A549 (cell line): ENCODE measurements around the gene CHRNB2. TPM values are rescaled to one million over a fixed set of nuclear protein-coding genes. Genes with fewer than 3 reads are reported as not detected.

Source experiments
- ATAC-seq, 2 experiments: fragments of 200-7000 bp in 1 of 2; fragments of >200 bp in 1 of 2; cut with Nextera tagmentation in 1 of 2; cut with Tn5 transposase in 1 of 2; 3 replicates each; pipeline versions ENCODE4 v1.8.0 to v1.9.1; 2018 to 2020; ENCODE audit warnings: mild to moderate bottlenecking in 1 of 2, moderate library complexity in 1 of 2
- CTCF ChIA-PET: fragments of 300-600 bp; sonication (Branson Sonifier 250); formaldehyde crosslinking; extraction: SDS; loops from one replicate; lab custom pipeline; 2021; ENCODE audit warnings: antibody characterized with exemption, inconsistent platforms; lab: Yijun Ruan, JAX
- POLR2A ChIA-PET: fragments of 350-600 bp; formaldehyde crosslinking; extraction: SDS; loops from one replicate; lab custom pipeline; 2021; ENCODE audit warnings: antibody characterized with exemption, inconsistent platforms; lab: Yijun Ruan, JAX
- DNase-seq, 2 experiments: peaks; one replicate each; pipeline versions ENCODE4 v3.0.0 to v3.0.0-alpha.2; 2011 to 2016; ENCODE audit warnings: low read depth in 1 of 2, low spot score in 1 of 2
- FAIRE-seq: peaks from 2 replicates; lab custom pipeline; 2011; peaks lifted over from hg19 to GRCh38; lab: Jason Lieb, UNC
- H3K27ac ChIP-seq, 2 experiments: fragments of >200 bp; sonication (Bioruptor Twin); formaldehyde crosslinking; 3 replicates each; pipeline ENCODE4 v1.5.1; 2016 to 2017
- H3K4me1 ChIP-seq: fragments of >200 bp; sonication (Bioruptor Twin); formaldehyde crosslinking; 3 replicates; pipeline ENCODE4 v1.6.1; 2016
- H3K4me2 ChIP-seq: fragments of >200 bp; sonication (Bioruptor Twin); formaldehyde crosslinking; 3 replicates; pipeline ENCODE4 v1.6.1; 2016
- H3K4me3 ChIP-seq: fragments of >200 bp; sonication (Bioruptor Twin); formaldehyde crosslinking; 3 replicates; pipeline ENCODE4 v1.5.1; 2016
- H3K9me3 ChIP-seq: fragments of >200 bp; sonication (Bioruptor Twin); formaldehyde crosslinking; 3 replicates; pipeline ENCODE4 v1.6.1; 2016
- CBX2 ChIP-seq: fragments of 200-600 bp; sonication (generic); IDR thresholded peaks from 2 replicates; pipeline ENCODE4 v1.6.1; 2016; ENCODE audit warnings: low read depth, mild to moderate bottlenecking, borderline replicate concordance
- CEBPB ChIP-seq, 2 experiments: fragments of >200 bp in 1 of 2; sonication (Bioruptor Twin) in 1 of 2; formaldehyde crosslinking in 1 of 2; IDR thresholded peaks; 2 replicates each; pipeline ENCODE4 v1.6.1; 2012 to 2016
- E2F6 ChIP-seq: IDR thresholded peaks from 2 replicates; pipeline ENCODE4 v1.6.1; 2012; ENCODE audit warnings: low read depth, borderline replicate concordance
- EP300 ChIP-seq, 2 experiments: fragments of >200 bp; sonication (Bioruptor Twin); formaldehyde crosslinking; IDR thresholded peaks; 2 replicates in 1 of 2; 3 replicates in 1 of 2; pipeline ENCODE4 v1.6.1; 2016 to 2017
- FOSL2 ChIP-seq, 2 experiments: fragments of 450-650 bp in 1 of 2; fragments of >200 bp in 1 of 2; sonication (Bioruptor Twin) in 1 of 2; formaldehyde crosslinking; IDR thresholded peaks; 2 replicates each; pipeline versions ENCODE4 v1.5.0 to v1.6.1; 2016 to 2020; ENCODE audit warnings: mild to moderate bottlenecking in 1 of 2, moderate library complexity in 1 of 2
- FOXS1 ChIP-seq: fragments of 250-450 bp; sonication (Bioruptor Pico); IDR thresholded peaks from 2 replicates; pipeline ENCODE4 v1.5.0; 2020; ENCODE audit warnings: mild to moderate bottlenecking, moderate library complexity
- GATA3 ChIP-seq: IDR thresholded peaks from 2 replicates; pipeline ENCODE4 v1.6.1; 2012; ENCODE audit warnings: borderline replicate concordance
- HDAC2 ChIP-seq: fragments of 200-600 bp; sonication (generic); IDR thresholded peaks from 2 replicates; pipeline ENCODE4 v1.6.1; 2016
- HEYL ChIP-seq: fragments of 250-450 bp; sonication (Bioruptor Pico); IDR thresholded peaks from 2 replicates; pipeline ENCODE4 v1.8.0; 2021; ENCODE audit warnings: mild to moderate bottlenecking, moderate library complexity
- HOXB13 ChIP-seq: fragments of 250-450 bp; sonication (Bioruptor Pico); IDR thresholded peaks from 2 replicates; pipeline ENCODE4 v1.5.0; 2020; ENCODE audit warnings: low read depth, mild to moderate bottlenecking, moderate library complexity
- MAX ChIP-seq: IDR thresholded peaks from 2 replicates; pipeline ENCODE4 v1.6.1; 2012
- MYC ChIP-seq: IDR thresholded peaks from 2 replicates; pipeline ENCODE4 v1.6.1; 2012; ENCODE audit warnings: mild to moderate bottlenecking, inconsistent platforms, low read length, improper control_type of control experiment, borderline replicate concordance
- NFE2L2 ChIP-seq: fragments of 150-350 bp; conservative IDR thresholded peaks from 2 replicates; pipeline ENCODE4 v1.6.1; 2014; ENCODE audit warnings: low read length
- NR3C1 ChIP-seq: fragments of >200 bp; sonication (Bioruptor Twin); formaldehyde crosslinking; IDR thresholded peaks from 3 replicates; pipeline ENCODE4 v1.6.1; 2017
- PBX3 ChIP-seq: IDR thresholded peaks from 2 replicates; pipeline ENCODE4 v1.6.1; 2012
- PHF8 ChIP-seq: fragments of 200-600 bp; sonication (generic); IDR thresholded peaks from 2 replicates; pipeline ENCODE4 v1.6.1; 2016; ENCODE audit warnings: low read depth, mild to moderate bottlenecking, antibody characterized with exemption, moderate library complexity, borderline replicate concordance
- POLR2A ChIP-seq: IDR thresholded peaks from 2 replicates; pipeline ENCODE4 v1.6.1; 2012; ENCODE audit warnings: mild to moderate bottlenecking, low read length
- RCOR1 ChIP-seq: fragments of 150-350 bp; IDR thresholded peaks from 2 replicates; pipeline ENCODE4 v1.6.1; 2014; ENCODE audit warnings: antibody characterized with exemption, low read length, low read depth
- TFCP2L1 ChIP-seq: fragments of 250-450 bp; sonication (Bioruptor Pico); IDR thresholded peaks from 2 replicates; pipeline ENCODE4 v1.5.0; 2021; ENCODE audit warnings: mild to moderate bottlenecking
- USF2 ChIP-seq: fragments of 450-650 bp; IDR thresholded peaks from 2 replicates; pipeline ENCODE4 v1.6.1; 2014; ENCODE audit warnings: antibody characterized with exemption
- ZFP36 ChIP-seq: fragments of 450-650 bp; IDR thresholded peaks from 2 replicates; pipeline ENCODE4 v1.6.1; 2014; ENCODE audit warnings: borderline replicate concordance; ENCODE audit not compliant: partially characterized antibody
- ZNF302 ChIP-seq: fragments of 250-450 bp; sonication (Bioruptor Pico); IDR thresholded peaks from 2 replicates; pipeline ENCODE4 v1.9.0; 2021; ENCODE audit warnings: inconsistent platforms, mild to moderate bottlenecking, moderate library complexity
- ZSCAN20 ChIP-seq: fragments of 250-450 bp; sonication (Bioruptor Pico); IDR thresholded peaks from 2 replicates; pipeline ENCODE4 v1.8.0; 2022; ENCODE audit warnings: mild to moderate bottlenecking, moderate library complexity
- WGBS: methylation state at CpG from one replicate; pipeline ENCODE4 v1.1.6; 2017; ENCODE audit errors: missing lambda C conversion rate; 5-methylcytosine and 5-hydroxymethylcytosine counted together
- polyA plus RNA-seq, 4 experiments: library from polyadenylated mRNA; depleted of rRNA in 3 of 4; stranded (reverse); fragments of >200 nt; fragmentation: RNase III in 1 of 4; extraction: RNeasy Plus Mini Kit Qiagen cat#74134 plus additional on column Dnase treatment in 1 of 4; gene quantifications; 2 replicates in 3 of 4; 3 replicates in 1 of 4; pipeline ENCODE4 v1.2.3, GENCODE V29; 2011 to 2017

CHRNB2 gene
- polyA plus RNA-seq, 2 of the 4 experiments (the other 2 are of a cell fraction) = 0.21 TPM

- Histone ChIP-seq H3K4me1 (no peaks in the 10 kb centered on the region), H3K9me3 (no peaks in the 10 kb centered on the region), H3K27ac (no peak overlapping the region), H3K4me3 (no peak overlapping the region), H3K4me2 (no peak overlapping the region)
- CTCF ChIA-PET = interaction anchor here (0.8 to 1.5 kb wide), 2 partner anchors 9 to 263 kb away, joined by 3 to 6 read pairs; no protein-coding TSS in a partner anchor
- ATAC-seq (no peak), DNase-seq (no peak), FAIRE-seq (no peak)
- TF ChIP-seq TFCP2L1 (CRISPR knock-in tag) (no peak), CBX2 (no peak), E2F6 (no peak), EP300 (IDR thresholded peaks at IDR 0.05) (no peak), FOXS1 (no peak), RCOR1 (no peak), HOXB13 (CRISPR knock-in tag) (no peak), HDAC2 (no peak), CEBPB (IDR thresholded peaks at IDR 0.05) (no peak), FOSL2 (IDR thresholded peaks at IDR 0.05) (no peak), FOSL2 (CRISPR knock-in tag; IDR thresholded peaks at IDR 0.05) (no peak), HEYL (CRISPR knock-in tag) (no peak), ZSCAN20 (CRISPR knock-in tag) (no peak), POLR2A (no peak), ZFP36 (no peak), NR3C1 (no peak)
- POLR2A ChIA-PET = no interaction called here
- WGBS = 95% methylated on average over 4 of the region's 4 CpGs
Measured at GRCh38 chr1:154615411-154615810, 47.8 kb downstream of the CHRNB2 start.

GRCh38 chr1:154616659-154617345 is 49.2 kb downstream of the CHRNB2 start:
- no peak for FAIRE-seq
- H3K4me1 ChIP-seq = no peaks in the 10 kb centered on the region
- ATAC-seq = no peak
- no peak overlapping the region for H3K27ac ChIP-seq
- POLR2A ChIA-PET = no interaction called here
- 89% methylated on average over 5 of the region's 5 CpGs for WGBS
- H3K4me2 ChIP-seq = no peak overlapping the region
- DNase-seq = no peak
- H3K9me3 ChIP-seq = no peaks in the 10 kb centered on the region
- TF ChIP-seq USF2 (no peak), PBX3 (no peak), HOXB13 (CRISPR knock-in tag) (no peak), GATA3 (no peak), MAX (no peak), E2F6 (no peak), PHF8 (no peak), EP300 (IDR thresholded peaks at IDR 0.05) (no peak), MYC (no peak), ZNF302 (CRISPR knock-in tag) (no peak), NFE2L2 (no peak)
- CTCF ChIA-PET = interaction anchor here (1.1 to 1.2 kb wide), 2 partner anchors 10 to 57 kb away, joined by 3 to 4 read pairs; no protein-coding TSS in a partner anchor
- H3K4me3 ChIP-seq = no peak overlapping the region
